Measurements from ENCODE around the gene TACC2. TPM values are rescaled to one million over a fixed set of nuclear protein-coding genes. Genes with fewer than 3 reads are reported as not detected.

Gene TACC2
- total RNA-seq, 1 donor from 2014 or later: 400 TPM

- Histone ChIP-seq H3K9me3 (replicated peaks) (no peaks in the 10 kb centered on the region), H3K27me3 (ENCODE audit: low read depth) (no peaks in the 10 kb centered on the region), H3K27ac (replicated peaks) (peak overlapping the region; percentile 84), H3K4me1 (peaks cover 62% of the 10 kb centered on the region), H3K4me3 (no peak overlapping the region), H3K36me3 (no peaks in the 10 kb centered on the region)
- DNase-seq: no peak
- intact Hi-C loops (cut with micrococcal nuclease): no loop called here
- TF ChIP-seq CTCF (IDR thresholded peaks at IDR 0.05; ENCODE audit: borderline replicate concordance): no peak
Measured at GRCh38 chr10:122078326-122078725, 89.4 kb downstream of the TACC2 start.

- Histone ChIP-seq H3K27ac (replicated peaks) (peak overlapping the region; percentile 84), H3K4me1 (peaks cover 70% of the 10 kb centered on the region), H3K27me3 (ENCODE audit: low read depth) (no peaks in the 10 kb centered on the region), H3K4me3 (no peak overlapping the region), H3K36me3 (peaks cover 6% of the 10 kb centered on the region), H3K9me3 (replicated peaks) (no peaks in the 10 kb centered on the region)
- no peak for TF ChIP-seq CTCF (IDR thresholded peaks at IDR 0.05; ENCODE audit: borderline replicate concordance)
- DNase-seq: peak; percentile 59
- intact Hi-C loops (cut with micrococcal nuclease): no loop called here
Measured at GRCh38 chr10:122078965-122079795, 90.2 kb downstream of the TACC2 start.

GRCh38 chr10:122082616-122083477 lies 93.9 kb downstream of the TACC2 start:
- H3K9me3 ChIP-seq (replicated peaks): no peaks in the 10 kb centered on the region
- intact Hi-C loops (cut with micrococcal nuclease): no loop called here
- H3K4me1 ChIP-seq: peaks cover 87% of the 10 kb centered on the region
- H3K4me3 ChIP-seq: no peak overlapping the region
- TF ChIP-seq CTCF (IDR thresholded peaks at IDR 0.05; ENCODE audit: borderline replicate concordance): no peak
- H3K36me3 ChIP-seq: peaks cover 16% of the 10 kb centered on the region
- H3K27ac ChIP-seq (replicated peaks): peak overlapping the region; percentile 32
- no peak for DNase-seq
- H3K27me3 ChIP-seq (ENCODE audit: low read depth): no peaks in the 10 kb centered on the region

- DNase-seq: peak; percentile 55
- intact Hi-C loops (cut with micrococcal nuclease): no loop called here
- H3K36me3 ChIP-seq: peaks cover 22% of the 10 kb centered on the region
- peaks cover 80% of the 10 kb centered on the region for H3K4me1 ChIP-seq
- H3K27ac ChIP-seq (replicated peaks): peak overlapping the region; percentile 32
- no peaks in the 10 kb centered on the region for H3K9me3 ChIP-seq (replicated peaks)
- no peaks in the 10 kb centered on the region for H3K27me3 ChIP-seq (ENCODE audit: low read depth)
- H3K4me3 ChIP-seq: no peak overlapping the region
- no peak for TF ChIP-seq CTCF (IDR thresholded peaks at IDR 0.05; ENCODE audit: borderline replicate concordance)
Measured at GRCh38 chr10:122083478-122084025, 94.6 kb downstream of the TACC2 start.

- Histone ChIP-seq H3K4me1 (peaks cover 71% of the 10 kb centered on the region), H3K9me3 (replicated peaks) (no peaks in the 10 kb centered on the region), H3K27me3 (ENCODE audit: low read depth) (no peaks in the 10 kb centered on the region), H3K4me3 (no peak overlapping the region), H3K36me3 (peaks cover 31% of the 10 kb centered on the region), H3K27ac (replicated peaks) (peak overlapping the region; percentile 32)
- intact Hi-C loops (cut with micrococcal nuclease): no loop called here
- no peak for TF ChIP-seq CTCF (IDR thresholded peaks at IDR 0.05; ENCODE audit: borderline replicate concordance)
- no peak for DNase-seq
Measured at GRCh38 chr10:122084286-122085041, 95.5 kb downstream of the TACC2 start.
